Hepatocyte (in vitro differentiated cells): Measurements from ENCODE around the gene KSR1.

Experiments
- EZH2 ChIP-seq: fragments of 200-600 bp; sonication (generic); IDR thresholded peaks from 2 replicates; pipeline ENCODE4 v1.6.1; 2016; ENCODE audit warnings: antibody characterized with exemption, mild to moderate bottlenecking, borderline replicate concordance
- TF ChIP-seq, protein P1 (sequence below): fragments of 200-600 bp; sonication (generic); IDR thresholded peaks from 2 replicates; pipeline ENCODE4 v1.5.1; 2016; ENCODE audit warnings: antibody characterized with exemption, mild to moderate bottlenecking; ENCODE audit not compliant: poor library complexity

DNA sequence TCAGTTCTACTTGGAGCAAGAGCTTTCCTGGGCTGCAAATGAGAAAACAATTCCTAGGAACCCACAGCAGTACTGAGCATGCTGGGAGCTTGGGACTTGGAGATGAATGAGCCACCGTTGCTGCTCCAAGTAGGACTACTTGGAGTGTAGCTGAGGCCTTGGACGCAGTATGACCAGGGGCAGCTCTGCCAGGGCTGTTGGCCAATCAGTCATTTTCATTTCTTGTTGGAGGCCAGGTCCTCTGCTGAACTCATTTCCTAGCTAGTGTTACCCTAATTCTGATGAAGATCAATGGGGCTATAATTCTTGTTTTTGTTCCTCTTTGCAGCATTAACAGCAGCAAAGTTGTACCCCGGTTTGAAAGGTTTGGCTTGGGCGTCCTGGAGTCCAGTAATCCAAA lies 166.7 kb downstream of the KSR1 start:
- TF ChIP-seq, protein P1, sequence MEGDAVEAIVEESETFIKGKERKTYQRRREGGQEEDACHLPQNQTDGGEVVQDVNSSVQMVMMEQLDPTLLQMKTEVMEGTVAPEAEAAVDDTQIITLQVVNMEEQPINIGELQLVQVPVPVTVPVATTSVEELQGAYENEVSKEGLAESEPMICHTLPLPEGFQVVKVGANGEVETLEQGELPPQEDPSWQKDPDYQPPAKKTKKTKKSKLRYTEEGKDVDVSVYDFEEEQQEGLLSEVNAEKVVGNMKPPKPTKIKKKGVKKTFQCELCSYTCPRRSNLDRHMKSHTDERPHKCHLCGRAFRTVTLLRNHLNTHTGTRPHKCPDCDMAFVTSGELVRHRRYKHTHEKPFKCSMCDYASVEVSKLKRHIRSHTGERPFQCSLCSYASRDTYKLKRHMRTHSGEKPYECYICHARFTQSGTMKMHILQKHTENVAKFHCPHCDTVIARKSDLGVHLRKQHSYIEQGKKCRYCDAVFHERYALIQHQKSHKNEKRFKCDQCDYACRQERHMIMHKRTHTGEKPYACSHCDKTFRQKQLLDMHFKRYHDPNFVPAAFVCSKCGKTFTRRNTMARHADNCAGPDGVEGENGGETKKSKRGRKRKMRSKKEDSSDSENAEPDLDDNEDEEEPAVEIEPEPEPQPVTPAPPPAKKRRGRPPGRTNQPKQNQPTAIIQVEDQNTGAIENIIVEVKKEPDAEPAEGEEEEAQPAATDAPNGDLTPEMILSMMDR = no peak
- no peak for TF ChIP-seq EZH2
